ENCODE data around the gene CREB3L4.

The CREB3L4 gene

GRCh38 chr1:153937331-153937730 is 30.4 kb upstream of the CREB3L4 start:
- Histone ChIP-seq H3K4me3 (ENCODE audit: low read depth, low read length) (no peak overlapping the region), H3K36me3 (ENCODE audit: control insufficient read depth in 2 of 2, insufficient read depth in 1 of 2, low read length in 2 of 2) (peaks cover 4 to 93% of the 10 kb centered on the region in 2 experiments; a peak in 2 of 3 replicates), H3K27ac (ENCODE audit: extremely low read depth, low read depth, low read length) (no peak overlapping the region), H3K4me1 (ENCODE audit: control insufficient read depth, insufficient read depth, low read length) (no peaks in the 10 kb centered on the region), H3K9me3 (ENCODE audit: control insufficient read depth, insufficient read depth, low read depth, low read length) (no peaks in the 10 kb centered on the region)
- ChIA-PET CTCF (interaction anchor here (1.0 kb wide), 1 partner anchor 9 kb away, joined by 4 read pairs; the partner anchor contains the start of gene DENND4B), POLR2A (no interaction called here)
- TF ChIP-seq ZNF121 (tag by site-specific recombination; IDR thresholded peaks at IDR 0.05) (no peak), TSHZ1 (tag by site-specific recombination; IDR thresholded peaks at IDR 0.05; ENCODE audit: borderline replicate concordance) (no peak), ZNF621 (tag by site-specific recombination; IDR thresholded peaks at IDR 0.05) (no peak), ZNF266 (tag by site-specific recombination; IDR thresholded peaks at IDR 0.05; ENCODE audit: low read depth) (no peak), ZNF248 (tag by site-specific recombination; IDR thresholded peaks at IDR 0.05) (no peak), ZNF239 (tag by site-specific recombination; IDR thresholded peaks at IDR 0.05) (no peak)

DNA sequence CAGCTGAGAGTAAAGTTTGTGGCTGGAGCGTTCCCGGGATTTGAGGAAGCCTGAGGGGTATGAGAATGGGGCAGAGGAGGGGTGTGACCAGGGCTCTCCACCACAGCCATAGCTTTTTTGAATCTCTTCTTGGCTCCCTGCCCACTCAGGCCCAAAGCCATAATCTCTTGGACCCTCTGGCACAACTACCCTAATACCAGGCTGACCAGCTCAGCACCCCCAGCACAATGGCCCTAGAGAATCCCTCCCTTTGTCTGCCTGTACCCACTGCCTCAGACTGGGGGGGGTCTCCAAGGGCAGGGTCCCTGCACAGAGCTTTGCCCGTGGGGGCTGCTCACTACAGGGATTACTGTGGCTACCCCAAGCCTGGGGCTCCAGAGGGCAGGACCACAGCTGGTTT is 28.7 kb upstream of the CREB3L4 start:
- H3K27ac ChIP-seq (ENCODE audit: extremely low read depth, low read depth, low read length), result no peak overlapping the region
- ChIA-PET CTCF (no interaction called here), POLR2A (no interaction called here)
- H3K4me1 ChIP-seq (ENCODE audit: control insufficient read depth, insufficient read depth, low read length), result no peaks in the 10 kb centered on the region
- no peak for TF ChIP-seq KLF8 (tag by site-specific recombination; IDR thresholded peaks at IDR 0.05)
- TF ChIP-seq ZNF2 (tag by site-specific recombination; IDR thresholded peaks at IDR 0.05), result no peak
- TF ChIP-seq TSHZ1 (tag by site-specific recombination; IDR thresholded peaks at IDR 0.05; ENCODE audit: borderline replicate concordance), result no peak
- TF ChIP-seq SP2 (tag by site-specific recombination; IDR thresholded peaks at IDR 0.05), result no peak
- TF ChIP-seq ZBTB1 (tag by site-specific recombination; IDR thresholded peaks at IDR 0.05), result no peak
- no peak for TF ChIP-seq ZNF266 (tag by site-specific recombination; IDR thresholded peaks at IDR 0.05; ENCODE audit: low read depth)
- TF ChIP-seq ZNF621 (tag by site-specific recombination; IDR thresholded peaks at IDR 0.05), result no peak
- TF ChIP-seq GLIS2 (tag by site-specific recombination; IDR thresholded peaks at IDR 0.05), result no peak
- no peak for TF ChIP-seq ZNF548 (tag by site-specific recombination; IDR thresholded peaks at IDR 0.05)
- TF ChIP-seq ZNF175 (tag by site-specific recombination; IDR thresholded peaks at IDR 0.05), result no peak
- no peak for TF ChIP-seq BCL11A (tag by site-specific recombination; IDR thresholded peaks at IDR 0.05; ENCODE audit: low read depth)
- no peak overlapping the region for H3K4me3 ChIP-seq (ENCODE audit: low read depth, low read length)
- no peaks in the 10 kb centered on the region for H3K9me3 ChIP-seq (ENCODE audit: control insufficient read depth, insufficient read depth, low read depth, low read length)
- peaks cover 4 to 90% of the 10 kb centered on the region in 2 experiments; a peak in 2 of 3 replicates for H3K36me3 ChIP-seq (ENCODE audit: control insufficient read depth in 2 of 2, insufficient read depth in 1 of 2, low read length in 2 of 2)

- POLR2A ChIA-PET, result interaction anchor here (0.5 to 0.9 kb wide), 2 partner anchors 11 to 64 kb away, joined by 3 read pairs; no protein-coding TSS in a partner anchor
- peaks cover 4 to 88% of the 10 kb centered on the region in 2 experiments; a peak in 2 of 3 replicates for H3K36me3 ChIP-seq (ENCODE audit: control insufficient read depth in 2 of 2, insufficient read depth in 1 of 2, low read length in 2 of 2)
- no peak overlapping the region for H3K27ac ChIP-seq (ENCODE audit: extremely low read depth, low read depth, low read length)
- no peaks in the 10 kb centered on the region for H3K9me3 ChIP-seq (ENCODE audit: control insufficient read depth, insufficient read depth, low read depth, low read length)
- CTCF ChIA-PET, result no interaction called here
- H3K4me3 ChIP-seq (ENCODE audit: low read depth, low read length), result no peak overlapping the region
- no peaks in the 10 kb centered on the region for H3K4me1 ChIP-seq (ENCODE audit: control insufficient read depth, insufficient read depth, low read length)
- no peak for TF ChIP-seq ZBTB11 (tag by site-specific recombination; conservative IDR thresholded peaks at IDR 0.05; ENCODE audit: low read depth)
- TF ChIP-seq SP3 (tag by site-specific recombination; IDR thresholded peaks at IDR 0.05), result no peak
- TF ChIP-seq, protein P1, sequence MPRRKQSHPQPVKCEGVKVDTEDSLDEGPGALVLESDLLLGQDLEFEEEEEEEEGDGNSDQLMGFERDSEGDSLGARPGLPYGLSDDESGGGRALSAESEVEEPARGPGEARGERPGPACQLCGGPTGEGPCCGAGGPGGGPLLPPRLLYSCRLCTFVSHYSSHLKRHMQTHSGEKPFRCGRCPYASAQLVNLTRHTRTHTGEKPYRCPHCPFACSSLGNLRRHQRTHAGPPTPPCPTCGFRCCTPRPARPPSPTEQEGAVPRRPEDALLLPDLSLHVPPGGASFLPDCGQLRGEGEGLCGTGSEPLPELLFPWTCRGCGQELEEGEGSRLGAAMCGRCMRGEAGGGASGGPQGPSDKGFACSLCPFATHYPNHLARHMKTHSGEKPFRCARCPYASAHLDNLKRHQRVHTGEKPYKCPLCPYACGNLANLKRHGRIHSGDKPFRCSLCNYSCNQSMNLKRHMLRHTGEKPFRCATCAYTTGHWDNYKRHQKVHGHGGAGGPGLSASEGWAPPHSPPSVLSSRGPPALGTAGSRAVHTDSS (tag by site-specific recombination; IDR thresholded peaks at IDR 0.05), result no peak
- no peak for TF ChIP-seq CTCF (tag by site-specific recombination; IDR thresholded peaks at IDR 0.05)
These were observed 28.2 kb upstream of the CREB3L4 start for GRCh38 chr1:153939476-153939875.

Data from HEK293 (cell line).